Astrocyte (in vitro differentiated cells and primary cell): ENCODE measurements around the gene PHF8. TPM values are rescaled to one million over a fixed set of nuclear protein-coding genes. Genes with fewer than 3 reads are reported as not detected.

Source experiments
- DNase-seq: peaks from one replicate; pipeline ENCODE4 v3.0.0-alpha.2; 2010; ENCODE audit warnings: low read depth
- FAIRE-seq: peaks from 2 replicates; lab custom pipeline; 2011; peaks lifted over from hg19 to GRCh38; lab: Jason Lieb, UNC
- H2AFZ ChIP-seq: 2 replicates; pipeline ENCODE4 v1.6.0; 2012; ENCODE audit warnings: low read depth, low read length, inconsistent platforms
- H3K27ac ChIP-seq: 2 replicates; pipeline ENCODE4 v1.5.1; 2011; ENCODE audit warnings: low read depth, low read length, inconsistent platforms
- H3K27me3 ChIP-seq: 2 replicates; pipeline ENCODE4 v1.6.0; 2011; ENCODE audit warnings: low read length, inconsistent platforms; ENCODE audit not compliant: insufficient read depth
- H3K36me3 ChIP-seq: 2 replicates; pipeline ENCODE4 v1.5.1; 2011; ENCODE audit warnings: low read length, inconsistent platforms; ENCODE audit not compliant: insufficient read depth
- H3K4me1 ChIP-seq: 2 replicates; pipeline ENCODE4 v1.5.1; 2011; ENCODE audit warnings: low read length, inconsistent platforms; ENCODE audit not compliant: insufficient read depth
- H3K4me2 ChIP-seq: 2 replicates; pipeline ENCODE4 v1.6.0; 2012; ENCODE audit warnings: low read length, inconsistent platforms
- H3K4me3 ChIP-seq: 2 replicates; pipeline ENCODE4 v1.5.1; 2011; ENCODE audit warnings: low read depth, mild to moderate bottlenecking, low read length, inconsistent platforms; ENCODE audit not compliant: insufficient read depth
- H3K79me2 ChIP-seq: 2 replicates; pipeline ENCODE4 v1.6.0; 2012; ENCODE audit warnings: mild to moderate bottlenecking, low read length, inconsistent platforms; ENCODE audit not compliant: insufficient read depth
- H3K9ac ChIP-seq: 2 replicates; pipeline ENCODE4 v1.6.0; 2012; ENCODE audit warnings: mild to moderate bottlenecking, low read length, inconsistent platforms
- H3K9me3 ChIP-seq: 2 replicates; pipeline ENCODE4 v1.5.1; 2012; ENCODE audit warnings: low read depth, mild to moderate bottlenecking, low read length, inconsistent platforms; ENCODE audit not compliant: insufficient read depth
- H4K20me1 ChIP-seq: 2 replicates; pipeline ENCODE4 v1.6.0; 2012; ENCODE audit warnings: low read length, inconsistent platforms; ENCODE audit not compliant: insufficient read depth
- H3K27ac Mint-ChIP-seq: one replicate; pipeline ENCODE4 v1.8.0; 2021; ENCODE audit warnings: mild to moderate bottlenecking, mixed read lengths; ENCODE audit not compliant: unreplicated experiment
- H3K27me3 Mint-ChIP-seq: one replicate; pipeline ENCODE4 v1.8.0; 2021; ENCODE audit warnings: low read depth, mixed read lengths; ENCODE audit not compliant: unreplicated experiment
- H3K36me3 Mint-ChIP-seq: one replicate; pipeline ENCODE4 v1.8.0; 2021; ENCODE audit warnings: low read depth, mixed read lengths; ENCODE audit not compliant: unreplicated experiment
- H3K4me1 Mint-ChIP-seq: one replicate; pipeline ENCODE4 v1.8.0; 2021; ENCODE audit warnings: low read depth, mixed read lengths; ENCODE audit not compliant: unreplicated experiment
- H3K4me3 Mint-ChIP-seq: one replicate; pipeline ENCODE4 v1.8.0; 2021; ENCODE audit warnings: mild to moderate bottlenecking, moderate library complexity, mixed read lengths; ENCODE audit not compliant: unreplicated experiment
- H3K9me3 Mint-ChIP-seq: one replicate; pipeline ENCODE4 v1.8.0; 2021; ENCODE audit warnings: mild to moderate bottlenecking, mixed read lengths; ENCODE audit not compliant: unreplicated experiment
- CTCF ChIP-seq: IDR thresholded peaks from 2 replicates; pipeline ENCODE4 v1.5.1; 2011; ENCODE audit warnings: low read depth, mild to moderate bottlenecking, inconsistent platforms, low read length, moderate library complexity; ENCODE audit not compliant: insufficient read depth
- EZH2 ChIP-seq: IDR thresholded peaks from 2 replicates; pipeline ENCODE4 v1.6.1; 2012; ENCODE audit warnings: mild to moderate bottlenecking, low read length, inconsistent platforms; ENCODE audit not compliant: insufficient read depth
- total RNA-seq: library from RNA; stranded (reverse); gene quantifications from 2 replicates; pipeline ENCODE4 v1.2.1, GENCODE V29; 2021

PHF8 gene
- total RNA-seq, 1 donor from 2014 or later: 19.8 TPM

- Mint-ChIP-seq H3K27me3 (no peaks in the 10 kb centered on the region), H3K9me3 (no peaks in the 10 kb centered on the region), H3K4me1 (no peaks in the 10 kb centered on the region), H3K4me3 (no peak overlapping the region), H3K27ac (no peak overlapping the region), H3K36me3 (no peaks in the 10 kb centered on the region)
- no peak overlapping the region for H3K4me2 ChIP-seq
- no peaks in the 10 kb centered on the region for H4K20me1 ChIP-seq
- no peaks in the 10 kb centered on the region for H3K9me3 ChIP-seq
- no peak overlapping the region for H3K9ac ChIP-seq
- no peak overlapping the region for H2AFZ ChIP-seq
- TF ChIP-seq CTCF (no peak), EZH2 (no peak)
- H3K4me1 ChIP-seq: no peaks in the 10 kb centered on the region
- no peaks in the 10 kb centered on the region for H3K36me3 ChIP-seq
- no peak for DNase-seq
- H3K4me3 ChIP-seq: no peak overlapping the region
- no peaks in the 10 kb centered on the region for H3K27me3 ChIP-seq
- FAIRE-seq: no peak
- no peak overlapping the region for H3K27ac ChIP-seq
- H3K79me2 ChIP-seq: no peaks in the 10 kb centered on the region
Measured at GRCh38 chrX:54087661-54088060, 43.4 kb upstream of the PHF8 start.

- H3K4me1 Mint-ChIP-seq: no peaks in the 10 kb centered on the region
- H3K9me3 Mint-ChIP-seq: no peaks in the 10 kb centered on the region
Measured at GRCh38 chrX:54085666-54086065, 41.4 kb upstream of the PHF8 start.

More at GRCh38 chrX:54085666-54086065, 41.4 kb upstream of the PHF8 start:
- DNase-seq (no peak), FAIRE-seq (peak; percentile 5)
- Histone ChIP-seq H3K27me3 (no peaks in the 10 kb centered on the region), H3K79me2 (no peaks in the 10 kb centered on the region), H3K27ac (no peak overlapping the region), H3K4me3 (no peak overlapping the region), H4K20me1 (no peaks in the 10 kb centered on the region), H3K9me3 (no peaks in the 10 kb centered on the region), H2AFZ (no peak overlapping the region), H3K36me3 (no peaks in the 10 kb centered on the region), H3K9ac (no peak overlapping the region), H3K4me1 (no peaks in the 10 kb centered on the region), H3K4me2 (no peak overlapping the region)
- Mint-ChIP-seq H3K36me3 (no peaks in the 10 kb centered on the region), H3K4me3 (no peak overlapping the region), H3K27ac (no peak overlapping the region), H3K27me3 (no peaks in the 10 kb centered on the region)
- TF ChIP-seq EZH2 (no peak), CTCF (no peak)
